GM21526 (cell line): ENCODE measurements around the gene ZNF423.
"Not testable (repeated sequence)": the region's sequence is repeated elsewhere in the genome, so short reads cannot be mapped to it uniquely, and the experiment has no call there.

Experiments used
- ATAC-seq: cut with Tn5 transposase; IDR thresholded peaks from one replicate; pipeline ENCODE4 v1.9.1; 2021; ENCODE audit warnings: moderate library complexity; ENCODE audit not compliant: unreplicated experiment, low FRiP score

The ZNF423 gene

DNA sequence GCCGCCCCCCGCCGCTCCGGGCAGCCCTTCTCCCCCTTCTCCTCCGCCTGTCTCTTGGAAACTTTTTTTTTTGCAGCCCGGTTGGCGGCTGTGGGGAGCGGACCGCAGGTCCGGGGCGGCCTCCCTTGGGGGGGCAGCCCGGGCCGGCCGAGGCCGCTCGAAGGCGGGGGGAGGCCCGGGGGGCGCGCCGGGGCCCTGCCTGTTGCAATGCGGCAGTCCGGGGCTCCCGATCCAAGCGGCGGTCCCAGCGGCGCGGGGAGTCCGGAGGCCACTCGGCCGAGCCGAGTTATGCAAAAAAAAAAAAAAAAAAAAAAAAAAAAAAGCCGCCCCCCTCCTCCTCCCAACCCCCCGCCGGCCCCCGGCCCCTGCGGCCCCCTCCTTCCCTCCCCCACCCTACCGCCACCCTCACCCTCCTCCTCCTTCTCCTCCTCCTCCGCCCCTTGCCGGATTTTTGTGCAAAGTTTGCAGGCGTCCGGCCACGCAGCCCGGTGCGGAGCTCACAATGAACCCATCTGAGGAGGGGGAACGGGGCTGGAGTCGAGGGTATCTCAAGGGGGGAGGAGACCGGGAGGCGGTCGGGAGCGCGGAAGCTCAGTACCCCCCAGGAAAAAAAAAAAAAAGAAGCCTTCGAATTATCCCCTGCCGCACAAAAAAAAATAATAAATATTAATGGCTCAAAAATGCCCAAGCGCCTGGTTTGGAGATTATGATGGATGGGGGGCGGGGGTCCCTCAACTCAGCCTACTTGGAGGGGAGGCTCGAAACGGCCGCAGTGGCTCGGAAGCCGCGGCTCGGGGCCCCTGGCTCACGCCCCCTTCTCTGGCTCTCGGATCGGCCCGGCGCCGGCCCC is at the start of gene ZNF423:
TSS of gene ZNF423 (minus strand) at position 291 of the 850 bp plus-strand sequence. CDS start 338 bp downstream, outside the sequence.
- no peak for ATAC-seq

DNA sequence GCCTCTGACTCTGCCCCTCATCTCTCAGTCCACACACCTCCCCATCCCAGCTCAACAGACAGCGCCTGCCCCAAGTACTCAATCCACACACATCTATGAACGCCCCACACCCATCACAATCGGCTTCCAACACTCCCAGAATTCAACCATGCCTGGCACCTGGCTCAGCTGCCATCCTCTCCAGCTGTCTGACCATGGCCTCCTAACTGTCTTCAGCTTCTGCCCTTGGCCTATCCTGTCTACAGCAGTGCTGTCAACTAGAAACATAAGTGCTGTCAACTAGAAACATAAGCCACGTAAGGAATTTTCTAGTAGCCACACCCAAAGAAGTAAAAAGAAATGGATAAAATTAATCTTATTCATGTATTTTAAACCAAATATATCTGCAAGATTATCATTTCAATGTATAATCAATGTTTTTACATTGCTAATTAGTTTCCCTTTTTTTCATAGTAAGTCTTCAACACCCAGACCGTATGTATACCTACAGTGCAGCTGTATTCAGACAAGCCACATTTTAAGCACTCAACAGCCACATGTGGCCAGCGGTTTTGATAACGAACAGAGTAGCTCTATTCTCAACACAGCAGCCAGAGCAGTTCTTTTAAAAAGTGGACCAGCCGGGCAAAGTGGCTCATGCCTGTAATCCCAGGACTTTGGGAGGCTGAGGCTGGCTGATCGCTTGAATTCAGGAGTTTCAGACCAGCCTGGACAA is 48.6 kb upstream of the ZNF423 start:
- ATAC-seq = no peak

DNA sequence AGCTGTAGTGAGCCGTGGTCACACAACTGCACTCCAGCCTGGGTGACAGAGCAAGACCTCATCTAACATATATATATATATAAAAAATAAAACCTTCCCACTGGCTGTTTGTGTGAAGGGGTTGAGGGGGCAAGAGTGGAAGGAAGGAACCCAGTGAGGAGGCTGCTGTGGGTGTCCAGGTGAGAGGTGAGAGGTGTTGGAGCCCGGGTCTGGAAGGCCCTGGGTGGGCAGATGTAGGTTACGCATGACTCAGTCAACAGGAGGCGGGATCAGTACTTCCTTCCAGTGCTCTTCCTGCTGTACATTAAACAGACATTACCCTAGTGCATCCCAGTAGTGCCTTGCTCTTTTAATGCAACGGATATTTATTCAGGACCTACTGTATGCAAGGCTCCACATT is 47.0 kb upstream of the ZNF423 start:
- ATAC-seq = no peak

DNA sequence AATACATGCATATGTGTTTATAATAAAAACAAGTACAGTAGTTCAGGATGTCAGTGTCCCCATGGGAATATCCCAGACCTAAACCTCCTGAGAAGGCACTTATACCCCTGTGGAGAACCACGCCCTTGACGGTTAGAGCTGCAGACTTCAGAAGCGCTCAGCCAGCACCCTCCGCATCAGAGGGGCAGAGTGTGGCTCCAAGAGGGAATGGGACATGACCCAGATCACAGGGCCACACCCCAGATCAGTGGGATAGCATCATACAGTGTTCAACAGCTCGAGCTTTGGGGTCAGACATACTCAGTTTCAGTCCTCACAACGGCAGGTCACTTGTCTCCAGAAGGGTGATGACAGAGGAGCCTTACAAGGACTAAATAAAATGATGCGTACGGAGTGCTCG is 45.8 kb upstream of the ZNF423 start:
- ATAC-seq = no peak

DNA sequence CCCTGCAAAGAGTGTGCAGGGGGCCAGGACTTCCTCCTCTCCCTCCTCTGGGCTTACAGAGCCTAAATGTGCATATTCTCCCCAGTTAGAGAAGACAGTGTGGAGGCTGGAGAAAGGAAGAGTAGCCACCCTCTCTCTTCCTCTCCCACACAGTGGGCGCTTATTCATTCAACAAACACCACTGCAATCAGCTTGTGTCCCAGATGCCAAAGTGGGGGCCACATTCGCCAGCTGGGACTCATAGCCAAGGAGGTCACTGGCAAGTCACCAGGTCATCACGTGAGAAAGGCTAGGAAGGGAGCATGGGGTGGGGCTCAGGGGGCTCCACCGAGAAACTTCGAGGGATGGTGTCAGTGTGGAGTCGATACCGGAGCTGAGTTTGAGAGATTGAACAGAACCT is 45.0 kb upstream of the ZNF423 start:
- no peak for ATAC-seq

DNA sequence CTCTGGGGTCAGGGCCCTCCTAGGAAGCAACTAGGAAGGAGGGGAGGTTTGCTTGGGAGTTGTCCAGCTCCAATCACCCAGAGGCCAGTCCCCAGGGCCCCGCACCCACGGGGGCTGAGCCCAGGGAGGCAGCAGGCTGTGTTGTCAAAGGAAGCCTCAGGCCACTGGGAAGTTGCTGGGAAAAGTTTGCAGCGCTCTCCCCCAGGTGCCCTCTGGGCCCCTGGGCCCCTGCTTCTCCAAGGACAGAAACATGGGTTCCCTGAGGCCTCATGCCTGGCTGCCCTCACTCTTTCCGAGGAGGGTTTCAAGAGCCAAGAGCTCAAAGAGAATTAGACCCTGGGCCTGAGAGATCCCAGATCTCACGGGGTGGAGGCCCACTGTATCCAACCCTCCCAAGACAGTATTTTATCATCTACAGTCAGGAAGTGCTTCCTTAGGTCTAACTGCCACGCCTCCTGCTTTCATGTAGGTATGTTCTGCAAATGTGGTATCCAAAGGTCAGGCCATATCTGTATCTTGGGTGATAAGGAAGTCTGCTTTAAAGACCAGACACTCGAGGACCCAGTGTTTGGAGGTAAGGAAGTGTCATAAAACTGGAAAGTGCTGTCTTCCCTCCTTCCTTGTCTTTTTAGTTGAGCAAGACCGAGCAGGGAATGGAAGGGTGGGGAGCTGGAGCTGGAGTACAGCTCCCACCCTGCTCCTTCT is 44.2 kb upstream of the ZNF423 start:
- no peak for ATAC-seq

DNA sequence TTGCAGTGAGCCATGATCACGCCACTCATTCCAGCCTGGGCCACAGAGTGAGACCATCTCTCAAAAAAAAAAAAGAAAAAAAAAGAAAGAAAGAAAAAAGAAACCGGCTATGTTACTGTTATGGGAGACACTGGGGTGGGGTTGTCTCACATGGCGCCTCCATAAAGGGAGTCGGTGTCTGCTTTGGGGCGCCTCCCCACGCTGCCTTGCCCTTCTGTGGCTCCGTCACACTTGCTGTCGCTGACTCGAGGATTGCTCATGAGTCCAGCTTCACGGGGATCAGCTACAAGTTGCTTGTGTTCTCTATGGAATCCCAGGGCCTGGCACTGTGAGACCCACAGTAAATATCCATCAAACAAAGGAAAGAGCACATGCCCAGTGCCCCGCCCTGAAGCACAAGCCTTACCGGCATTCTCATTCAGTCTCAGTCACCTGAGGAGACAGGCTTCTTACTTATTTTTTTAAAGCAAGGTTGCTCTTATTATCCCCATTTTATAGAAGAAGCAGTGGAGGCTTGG is 40.6 kb upstream of the ZNF423 start:
- ATAC-seq = no peak

DNA sequence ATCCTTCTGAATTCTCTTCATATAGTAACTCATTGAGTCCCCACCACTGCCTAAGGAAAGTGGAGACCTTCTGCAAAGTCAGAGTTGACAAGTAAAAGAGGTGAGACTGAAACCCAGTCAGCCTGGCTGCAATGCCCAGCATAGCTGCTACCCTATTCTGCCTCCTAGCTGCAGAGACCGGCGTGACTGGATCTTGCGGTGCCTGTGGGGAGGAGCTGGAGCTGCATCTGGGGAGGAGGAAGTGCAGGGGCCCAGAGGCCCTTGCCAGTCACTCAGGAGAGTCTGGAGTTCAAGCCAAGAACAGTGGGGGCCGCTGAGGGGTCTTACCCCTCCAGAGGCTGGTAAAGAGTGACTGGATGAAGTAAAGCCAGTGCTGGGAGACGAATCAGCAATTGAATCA is 35.0 kb upstream of the ZNF423 start:
- ATAC-seq = no peak

DNA sequence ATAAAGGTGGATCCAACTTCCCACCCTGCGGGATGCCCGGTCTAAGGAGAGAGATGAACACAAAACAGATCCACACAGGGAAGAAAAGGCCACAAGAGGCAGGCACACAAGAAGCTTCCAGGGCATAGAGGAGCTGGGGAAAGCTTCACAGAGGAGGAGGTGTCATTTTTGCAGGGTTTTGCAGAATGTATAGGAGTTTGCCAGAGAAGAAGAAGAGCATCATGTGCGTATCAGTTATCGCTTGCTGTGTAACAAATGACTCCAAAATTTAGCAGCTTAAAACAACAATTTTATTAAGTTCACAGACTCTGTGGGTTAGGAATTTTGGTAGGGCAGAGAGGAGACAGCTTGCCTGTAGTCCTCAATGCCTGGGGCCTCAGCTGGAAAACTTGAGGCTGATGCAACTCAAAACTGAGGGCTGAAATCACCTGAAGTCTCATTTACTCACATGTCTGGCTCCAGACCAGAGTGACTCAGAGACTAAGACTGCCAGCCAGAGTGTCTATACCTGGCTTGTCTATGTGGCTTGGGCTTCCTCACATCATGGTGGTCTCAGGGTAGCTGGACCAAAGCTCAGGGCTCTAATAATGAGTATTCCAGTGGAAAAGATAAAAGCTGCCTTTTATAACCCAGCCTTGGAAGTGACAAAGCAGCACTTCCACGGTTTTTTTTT is 33.9 kb upstream of the ZNF423 start:
- no peak for ATAC-seq

DNA sequence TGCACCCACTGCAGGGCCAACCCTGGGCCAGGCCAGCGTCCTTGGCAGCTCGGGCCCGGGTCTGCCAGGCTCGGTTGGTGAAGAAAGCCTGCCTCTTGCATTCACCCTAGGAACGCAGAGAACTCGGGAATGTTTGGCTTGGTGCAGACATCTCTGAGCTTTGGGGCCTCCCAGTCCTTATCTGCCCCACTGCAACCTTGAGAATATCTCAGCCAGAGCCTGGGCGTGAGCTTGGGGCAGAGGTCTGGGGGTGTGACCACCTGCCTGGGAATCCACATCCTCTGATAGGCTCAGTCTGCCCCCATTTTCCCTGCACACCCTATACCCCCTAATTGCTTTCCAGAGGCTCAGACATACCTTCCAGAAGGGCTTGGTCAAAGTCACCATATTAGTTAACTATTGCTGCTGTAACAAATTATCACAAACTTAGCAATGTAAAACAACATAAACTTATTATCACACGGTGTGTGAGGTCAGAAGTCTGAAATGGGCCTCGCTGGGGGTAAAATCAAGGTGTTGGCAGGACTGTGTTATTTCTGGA is 30.7 kb upstream of the ZNF423 start:
- no peak for ATAC-seq

DNA sequence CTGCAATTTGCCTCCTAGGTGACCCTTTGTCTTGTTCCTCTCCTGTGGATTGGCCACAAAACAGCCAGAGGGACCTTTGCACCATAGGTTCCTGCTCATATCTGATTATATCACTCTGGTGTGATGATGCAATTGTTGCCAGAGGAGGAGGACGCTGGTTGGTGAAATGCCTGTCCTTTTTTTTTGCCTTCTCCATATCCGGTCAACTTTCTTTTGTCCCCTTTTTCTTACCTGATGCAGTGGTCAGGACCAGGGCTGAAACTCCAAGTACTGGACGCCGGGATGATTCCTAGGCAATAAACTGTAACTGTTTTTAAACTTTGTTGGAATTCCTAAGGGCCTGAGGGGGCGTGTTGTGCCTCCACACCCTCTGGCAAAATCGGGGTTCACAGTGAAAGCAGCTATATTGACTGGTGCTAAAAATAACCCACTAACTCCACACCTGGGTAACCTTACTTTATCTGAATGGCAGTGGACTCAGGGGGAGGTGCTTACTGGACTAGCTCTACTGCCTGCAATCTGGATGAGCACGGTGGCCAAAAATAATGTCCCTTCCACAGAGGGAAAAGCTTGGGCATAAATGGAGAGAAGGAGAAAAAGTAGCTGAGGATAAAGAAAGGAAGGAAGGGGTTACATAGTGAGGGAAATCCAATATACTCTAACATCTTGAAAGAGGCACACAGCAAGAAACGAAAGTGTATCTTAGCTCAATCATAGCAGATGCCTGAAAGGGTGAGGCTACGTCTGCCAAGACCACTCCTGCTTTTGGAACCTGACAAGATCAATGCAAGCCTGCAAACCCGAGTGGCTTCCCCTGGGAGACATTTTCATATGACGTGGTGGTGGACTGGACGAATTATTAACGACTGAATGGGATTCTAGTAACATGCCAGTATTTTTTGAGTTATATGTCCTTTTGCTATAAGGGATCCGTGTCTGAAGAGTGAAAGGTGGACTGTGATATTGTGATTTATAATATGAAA is 28.4 kb upstream of the ZNF423 start:
- no peak for ATAC-seq

DNA sequence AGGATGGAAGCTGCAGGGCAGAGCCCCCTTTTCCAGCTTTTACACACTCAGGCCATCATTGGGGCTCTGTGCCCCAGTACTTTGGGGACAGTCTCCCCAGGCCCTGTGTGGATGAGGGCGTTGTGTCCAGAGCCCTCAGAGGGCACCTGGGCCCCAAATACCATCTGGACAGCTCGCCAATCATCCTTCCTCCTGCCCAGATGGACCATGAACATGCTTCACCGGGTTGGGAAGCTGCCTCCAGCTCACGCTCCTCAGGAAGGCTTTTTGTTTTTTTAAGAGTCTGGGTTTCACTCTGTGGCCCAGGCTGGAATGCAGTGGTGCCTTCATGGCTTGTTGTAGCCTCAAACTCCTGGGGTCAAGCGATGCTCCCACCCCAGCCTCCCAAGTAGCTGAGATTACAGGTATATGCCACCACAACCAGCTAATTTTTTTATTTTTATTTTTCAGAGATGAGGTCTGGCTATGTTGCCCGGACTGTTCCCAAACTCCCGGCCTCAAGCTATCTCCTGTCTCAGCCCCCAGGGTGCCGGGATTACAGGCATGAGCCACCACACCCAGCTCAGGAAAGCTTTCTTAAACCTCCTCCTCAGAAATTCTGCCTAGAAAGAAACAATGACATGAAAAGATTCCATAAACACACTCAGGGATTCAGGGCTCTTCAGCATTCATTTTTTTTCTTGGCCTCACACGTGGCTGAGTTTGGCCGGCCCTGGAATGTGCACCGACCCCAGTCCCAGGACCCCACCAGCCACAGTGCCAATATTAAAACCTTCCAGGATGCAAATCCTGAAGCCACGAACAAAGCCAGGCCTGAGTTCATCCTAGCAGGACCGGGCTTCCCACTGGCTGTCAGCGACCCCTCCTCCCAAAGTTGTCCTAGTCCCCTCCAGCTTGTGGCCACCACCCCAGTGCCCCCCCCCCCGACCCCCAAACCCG is 27.4 kb upstream of the ZNF423 start:
- ATAC-seq = no peak

DNA sequence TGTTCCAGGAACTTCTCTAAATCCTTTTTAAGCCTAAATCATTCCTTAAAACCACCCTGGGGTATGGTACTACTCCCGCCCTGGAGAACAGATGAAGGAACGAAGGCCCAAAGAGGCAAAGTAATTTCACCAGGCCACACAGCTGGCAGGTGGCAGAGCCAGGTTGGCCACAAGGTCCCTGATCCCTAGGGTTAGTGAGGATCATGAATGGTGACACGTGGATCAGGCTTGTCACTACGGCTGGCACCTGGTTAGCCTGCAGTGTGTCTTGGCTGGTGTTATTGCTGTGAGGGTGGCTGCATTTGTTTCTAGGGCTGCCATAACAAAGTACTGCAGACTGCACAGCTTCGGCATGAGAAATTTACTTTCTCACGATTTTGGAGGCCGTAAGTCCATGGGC is 26.0 kb upstream of the ZNF423 start:
- ATAC-seq = no peak

DNA sequence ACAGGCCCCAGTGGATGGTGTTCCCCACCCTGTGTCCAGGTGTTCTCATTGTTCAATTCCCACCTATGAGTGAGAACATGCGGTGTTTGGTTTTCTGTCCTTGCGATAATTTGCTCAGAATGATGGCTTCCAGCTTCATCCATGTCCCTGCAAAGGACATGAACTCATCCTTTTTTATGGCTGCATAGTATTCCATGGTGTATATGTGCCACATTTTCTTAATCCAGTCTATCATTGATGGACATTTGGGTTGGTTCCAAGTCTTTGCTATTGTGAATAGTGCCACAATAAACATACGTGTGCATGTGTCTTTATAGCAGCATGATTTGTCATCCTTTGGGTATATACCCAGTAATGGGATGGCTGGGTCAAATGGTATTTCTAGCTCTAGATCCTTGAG is 22.6 kb upstream of the ZNF423 start:
- ATAC-seq = not testable (repeated sequence)

DNA sequence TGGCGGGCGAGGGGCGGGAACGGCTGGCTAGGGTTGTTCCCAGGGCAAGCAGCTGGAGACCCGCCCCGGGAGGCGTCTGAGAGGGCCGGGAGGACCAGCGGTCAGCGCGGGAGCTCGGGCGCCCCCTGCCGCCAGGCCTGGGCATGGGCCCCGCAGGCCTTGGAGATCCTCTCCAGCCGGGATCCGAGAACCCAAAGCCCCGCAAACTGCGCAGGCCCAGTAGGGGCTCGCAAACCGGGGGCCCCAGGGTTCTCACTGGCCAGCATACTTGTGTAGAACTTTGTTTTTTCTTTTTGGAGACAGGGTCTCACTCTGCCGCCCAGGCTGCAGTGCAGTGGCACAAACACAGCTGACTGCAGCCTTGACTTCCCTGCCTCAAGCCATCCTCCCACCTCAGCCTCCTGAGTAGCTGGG is 20.8 kb upstream of the ZNF423 start:
- no peak for ATAC-seq

DNA sequence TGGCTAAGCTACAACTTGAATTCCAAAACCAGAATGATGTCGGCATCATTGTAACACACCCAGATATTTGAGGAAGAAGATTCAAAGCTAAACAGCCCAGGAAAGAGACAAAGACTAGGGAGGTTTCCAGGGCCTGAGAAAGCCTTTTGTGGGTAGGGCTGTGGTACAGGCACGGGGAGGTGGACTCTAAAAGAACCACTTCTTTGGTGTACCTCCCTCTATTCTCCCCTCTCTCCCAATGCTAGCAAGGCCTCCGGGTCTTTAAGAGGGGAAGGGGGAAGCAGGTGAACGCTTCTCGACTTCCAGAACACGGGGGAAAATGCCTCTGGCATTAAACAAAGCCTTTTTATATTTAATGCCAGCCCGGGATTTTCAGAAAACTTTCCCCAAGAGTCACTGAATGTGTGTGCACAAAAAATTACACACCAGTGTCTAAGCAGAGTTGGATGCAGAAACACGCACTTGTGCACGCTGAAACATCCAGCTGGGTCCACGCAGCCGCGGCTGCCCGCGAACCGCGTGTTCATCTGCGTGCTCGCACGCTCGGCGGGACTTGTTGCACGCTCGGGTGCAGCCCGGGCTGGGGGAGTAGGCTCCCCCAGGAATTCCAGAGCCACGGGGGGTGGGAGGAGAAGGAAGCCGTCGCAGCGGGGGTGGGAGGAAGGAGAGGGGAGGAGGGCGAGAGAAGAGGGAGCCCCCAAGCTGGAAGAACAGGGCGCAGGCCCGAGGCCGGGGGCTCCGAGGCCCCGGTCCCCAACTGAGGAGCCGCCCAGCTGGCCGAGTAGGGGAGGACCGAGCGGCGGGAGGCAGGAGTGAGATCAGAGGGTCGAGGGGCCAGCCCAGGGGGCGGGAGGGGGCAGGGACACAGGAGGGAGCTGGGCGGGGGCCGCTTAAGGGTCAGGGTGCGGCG is 20.1 kb upstream of the ZNF423 start:
- ATAC-seq = no peak

DNA sequence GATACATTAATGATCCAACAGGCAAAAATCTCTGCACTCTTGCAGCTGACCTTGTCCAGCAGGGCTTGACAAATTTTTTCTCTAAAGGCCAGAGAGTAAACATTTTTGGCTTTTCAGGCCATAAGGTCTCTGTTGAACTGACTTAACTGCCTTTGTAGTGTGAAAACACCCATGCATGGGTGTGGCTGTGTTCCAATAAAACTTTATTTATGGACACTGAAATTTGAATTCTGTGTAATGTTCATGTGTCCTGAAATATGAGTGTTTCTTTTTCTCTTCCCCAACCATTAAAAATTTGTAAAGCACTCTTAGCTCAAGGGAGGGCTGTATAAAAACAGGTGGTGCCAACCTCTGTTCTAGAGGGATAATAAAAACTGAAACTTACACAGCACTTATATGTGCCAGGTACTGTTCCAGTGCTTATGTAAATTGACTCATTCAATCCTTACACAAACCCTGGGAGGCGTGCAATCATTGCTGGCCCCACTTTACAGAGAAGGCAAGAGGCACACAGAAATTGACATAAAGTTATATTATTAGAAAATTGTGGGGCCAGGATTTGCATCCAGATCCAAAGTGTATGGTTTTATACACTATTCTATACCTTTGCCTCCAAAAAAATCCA is 18.8 kb upstream of the ZNF423 start:
- ATAC-seq = no peak
